ENCODE measurements around the gene PARVG. TPM values are rescaled to one million over a fixed set of nuclear protein-coding genes. Genes with fewer than 3 reads are reported as not detected.

Gene PARVG
- total and polyA plus RNA-seq, 12 donors = 1.4 to 61.1 (median 14.8) TPM

- H3K36me3 ChIP-seq (replicated peaks in 1 of 2) = no peaks in the 10 kb centered on the region
- WGBS, 4 donors = 71 to 93% (median 85%) methylated on average over 2 of the region's 2 CpGs
- intact Hi-C loops (cut with DNase I) = no loop called here
- H3K4me1 ChIP-seq (replicated peaks in 1 of 2) = no peaks in the 10 kb centered on the region
- no peak overlapping the region for H3K27ac ChIP-seq
- H3K27me3 ChIP-seq = no peaks in the 10 kb centered on the region
- no peak for DNase-seq
- TF ChIP-seq POLR2A (IDR thresholded peaks at IDR 0.05) (no peak), CTCF (IDR thresholded peaks at IDR 0.05) (no peak)
- H3K9me3 ChIP-seq (replicated peaks in 1 of 3) = no peaks in the 10 kb centered on the region
- no peak overlapping the region for H3K4me3 ChIP-seq
Measured at GRCh38 chr22:44154436-44154942, 26.2 kb upstream of the PARVG start.

GRCh38 chr22:44155115-44155514 is 25.6 kb upstream of the PARVG start:
- Histone ChIP-seq H3K36me3 (replicated peaks in 1 of 2) (no peaks in the 10 kb centered on the region), H3K4me3 (no peak overlapping the region), H3K9me3 (replicated peaks in 1 of 3) (no peaks in the 10 kb centered on the region), H3K27ac (no peak overlapping the region), H3K27me3 (no peaks in the 10 kb centered on the region), H3K4me1 (replicated peaks in 1 of 2) (peaks cover 0 to under 1% of the 10 kb centered on the region in 2 donors)
- TF ChIP-seq CTCF (IDR thresholded peaks at IDR 0.05) (no peak), POLR2A (IDR thresholded peaks at IDR 0.05) (no peak)
- intact Hi-C loops (cut with DNase I) = no loop called here
- 84 to 95% (median 92%) methylated on average over 11 to 14 of the region's 14 CpGs for WGBS, 4 donors
- no peak for DNase-seq

- no peaks in the 10 kb centered on the region for H3K9me3 ChIP-seq (replicated peaks in 1 of 3)
- peaks cover 0 to 7% of the 10 kb centered on the region in 2 donors for H3K4me1 ChIP-seq (replicated peaks in 1 of 2)
- no peaks in the 10 kb centered on the region for H3K27me3 ChIP-seq
- H3K4me3 ChIP-seq = no peak overlapping the region
- TF ChIP-seq CTCF (IDR thresholded peaks at IDR 0.05) = no peak
- TF ChIP-seq POLR2A (IDR thresholded peaks at IDR 0.05) = no peak
- no peak for DNase-seq
- no peaks in the 10 kb centered on the region for H3K36me3 ChIP-seq (replicated peaks in 1 of 2)
- no peak overlapping the region for H3K27ac ChIP-seq
- intact Hi-C loops (cut with DNase I) = no loop called here
- WGBS, 4 donors = 94 to 96% (median 95%) methylated on average over 13 of the region's 13 CpGs
Measured at GRCh38 chr22:44157916-44158618, 22.7 kb upstream of the PARVG start.

- WGBS, 4 donors = 59 to 76% (median 69%) methylated on average over 8 of the region's 8 CpGs
- Histone ChIP-seq H3K4me1 (replicated peaks in 1 of 2) (peaks cover 0 to 7% of the 10 kb centered on the region in 2 donors), H3K27ac (peak overlapping the region in 1 of 5 donors; percentile 23), H3K4me3 (no peak overlapping the region), H3K9me3 (replicated peaks in 1 of 3) (no peaks in the 10 kb centered on the region), H3K36me3 (replicated peaks in 1 of 2) (no peaks in the 10 kb centered on the region), H3K27me3 (no peaks in the 10 kb centered on the region)
- intact Hi-C loops (cut with DNase I) = no loop called here
- TF ChIP-seq CTCF (IDR thresholded peaks at IDR 0.05) (no peak), POLR2A (IDR thresholded peaks at IDR 0.05) (no peak)
- DNase-seq = peak in 1 of 7 donors; percentile 17
Measured at GRCh38 chr22:44158816-44159215, 21.9 kb upstream of the PARVG start.
